Measurements from ENCODE around the gene STK10. TPM values are rescaled to one million over a fixed set of nuclear protein-coding genes. Genes with fewer than 3 reads are reported as not detected.

The STK10 gene
- total and polyA plus RNA-seq, 2 of the 8 experiments (the other 6 are each of a cell fraction or from before 2014, with no cell fraction given): 10.5 to 21.4 TPM

DNA sequence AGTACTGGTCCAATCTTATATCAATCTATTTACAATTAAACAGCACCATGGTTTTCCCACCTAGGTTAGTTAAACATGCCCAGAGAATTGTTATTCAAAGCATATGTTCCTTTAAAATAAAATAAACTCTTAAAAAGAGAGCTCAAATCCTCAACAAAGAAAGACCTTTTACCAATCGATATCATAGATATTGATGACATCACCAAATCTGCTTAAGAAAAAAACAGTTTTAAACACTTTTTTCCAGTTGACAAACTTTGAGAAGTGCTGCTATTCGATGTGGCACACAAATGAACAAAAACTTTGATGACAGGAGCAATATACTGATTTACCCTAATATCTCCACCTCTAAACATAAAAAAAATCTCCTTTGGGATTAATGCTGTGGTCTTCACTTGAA lies 21.7 kb upstream of the STK10 start:
- WGBS, 2 experiments (ENCODE audit: extremely low coverage in 1 of 2, insufficient coverage in 1 of 2, insufficient read length in 1 of 2, insufficient replicate concordance in 2 of 2, low coverage in 1 of 2, low lambda C conversion rate in 2 of 2, missing lambda C conversion rate in 1 of 2): 94% methylated on average over 2 of the region's 2 CpGs; no CpG with 5 or more reads in 1 of the 2 experiments

More for the DNA sequence above, 21.7 kb upstream of the STK10 start:
- Histone ChIP-seq H3K14ac (ENCODE audit: insufficient read length) (no peak overlapping the region), H3K18ac (ENCODE audit: extremely low read depth, low read length) (no peak overlapping the region), H2BK5ac (ENCODE audit: low read depth, low read length) (no peak overlapping the region), H3K9me3 (ENCODE audit: insufficient read depth in 2 of 2, low read depth in 1 of 2, low read length in 1 of 2) (no peaks in the 10 kb centered on the region), H3K27me3 (replicated peaks in 1 of 4; ENCODE audit: control insufficient read depth in 3 of 4, extremely low read depth in 1 of 4, insufficient read depth in 3 of 4, low read length in 3 of 4) (no peaks in the 10 kb centered on the region), H4K8ac (ENCODE audit: extremely low read depth, insufficient read depth, low read length) (no peak overlapping the region), H4K20me1 (replicated peaks in 1 of 2; ENCODE audit: control insufficient read depth in 1 of 2, insufficient read depth in 2 of 2, low read length in 2 of 2) (no peaks in the 10 kb centered on the region), H2AFZ (ENCODE audit: low read length) (no peak overlapping the region), H3K4me1 (replicated peaks in 1 of 4; ENCODE audit: control insufficient read depth in 3 of 4, insufficient read depth in 4 of 4, low read length in 3 of 4) (no peaks in the 10 kb centered on the region), H3K4ac (replicated peaks; ENCODE audit: insufficient read length, low read depth, low read length) (no peak overlapping the region), H3K56ac (replicated peaks; ENCODE audit: insufficient read length, low read depth, low read length) (no peak overlapping the region), H3K23ac (ENCODE audit: insufficient read length) (no peak overlapping the region), H2AK5ac (ENCODE audit: low read depth, low read length) (no peak overlapping the region), H2BK15ac (ENCODE audit: low read length) (no peak overlapping the region), H3K36me3 (ENCODE audit: control insufficient read depth in 2 of 4, insufficient read depth in 4 of 4, low read length in 3 of 4) (peaks cover 5 to 31% (median 16%) of the 10 kb centered on the region in 4 experiments; a peak in 7 of 8 replicates), H3K23me2 (ENCODE audit: low read depth, low read length) (no peaks in the 10 kb centered on the region), H3K4me2 (ENCODE audit: insufficient read depth in 1 of 2, low read depth in 2 of 2, low read length in 2 of 2) (no peak overlapping the region), H3K4me3 (ENCODE audit: extremely low read depth in 1 of 4, insufficient read depth in 2 of 4, low read depth in 3 of 4, low read length in 4 of 4) (no peak overlapping the region), H4K5ac (ENCODE audit: insufficient read length, low read depth, low read length) (no peak overlapping the region), H3K79me1 (ENCODE audit: low read depth, low read length) (no peaks in the 10 kb centered on the region), H3K27ac (ENCODE audit: low read depth, low read length) (no peak overlapping the region), H3K9ac (replicated peaks in 1 of 4; ENCODE audit: extremely low read depth in 1 of 4, low read depth in 3 of 4, low read length in 3 of 4) (no peak overlapping the region), H2BK120ac (replicated peaks; ENCODE audit: low read depth, low read length) (no peak overlapping the region), H2BK20ac (ENCODE audit: low read length) (no peak overlapping the region), H3K79me2 (ENCODE audit: control insufficient read depth in 1 of 2, insufficient read depth in 2 of 2, low read length in 2 of 2) (peaks cover 0 to 8% of the 10 kb centered on the region in 2 experiments; a peak in 1 of 4 replicates), H4K91ac (replicated peaks; ENCODE audit: insufficient read length, low read length) (no peak overlapping the region), H2BK12ac (ENCODE audit: low read depth, low read length) (no peak overlapping the region)
- no peak for DNase-seq (ENCODE audit: low read depth in 1 of 2, low spot score in 2 of 2)
- no peak for TF ChIP-seq SUZ12 (IDR thresholded peaks at IDR 0.05; ENCODE audit: low read length)
- no peak for TF ChIP-seq SRF (IDR thresholded peaks at IDR 0.05; ENCODE audit: low read depth, low read length)
- TF ChIP-seq CBX5 (IDR thresholded peaks at IDR 0.05; ENCODE audit: low read depth, low read length): no peak
- TF ChIP-seq ZNF274 (IDR thresholded peaks at IDR 0.05; ENCODE audit: borderline replicate concordance, extremely low read depth, low read length): no peak
- TF ChIP-seq ATF2 (IDR thresholded peaks at IDR 0.05; ENCODE audit: low read length): no peak
- TF ChIP-seq HDAC2 (IDR thresholded peaks at IDR 0.05; ENCODE audit: borderline replicate concordance in 1 of 2, low read depth in 2 of 2, low read length in 2 of 2): no peak
- TF ChIP-seq TCF12 (IDR thresholded peaks at IDR 0.05; ENCODE audit: low read depth, low read length): no peak
- no peak for TF ChIP-seq KDM5A (IDR thresholded peaks at IDR 0.05; ENCODE audit: low read length)
- ChIA-PET POLR2A (ENCODE audit: partially characterized antibody) (no interaction called here), CTCF (ENCODE audit: partially characterized antibody) (no interaction called here)
- no peak for FAIRE-seq

Data from H1 (cell line).